Measurements from ENCODE around the gene PROX2.

Gene PROX2

DNA sequence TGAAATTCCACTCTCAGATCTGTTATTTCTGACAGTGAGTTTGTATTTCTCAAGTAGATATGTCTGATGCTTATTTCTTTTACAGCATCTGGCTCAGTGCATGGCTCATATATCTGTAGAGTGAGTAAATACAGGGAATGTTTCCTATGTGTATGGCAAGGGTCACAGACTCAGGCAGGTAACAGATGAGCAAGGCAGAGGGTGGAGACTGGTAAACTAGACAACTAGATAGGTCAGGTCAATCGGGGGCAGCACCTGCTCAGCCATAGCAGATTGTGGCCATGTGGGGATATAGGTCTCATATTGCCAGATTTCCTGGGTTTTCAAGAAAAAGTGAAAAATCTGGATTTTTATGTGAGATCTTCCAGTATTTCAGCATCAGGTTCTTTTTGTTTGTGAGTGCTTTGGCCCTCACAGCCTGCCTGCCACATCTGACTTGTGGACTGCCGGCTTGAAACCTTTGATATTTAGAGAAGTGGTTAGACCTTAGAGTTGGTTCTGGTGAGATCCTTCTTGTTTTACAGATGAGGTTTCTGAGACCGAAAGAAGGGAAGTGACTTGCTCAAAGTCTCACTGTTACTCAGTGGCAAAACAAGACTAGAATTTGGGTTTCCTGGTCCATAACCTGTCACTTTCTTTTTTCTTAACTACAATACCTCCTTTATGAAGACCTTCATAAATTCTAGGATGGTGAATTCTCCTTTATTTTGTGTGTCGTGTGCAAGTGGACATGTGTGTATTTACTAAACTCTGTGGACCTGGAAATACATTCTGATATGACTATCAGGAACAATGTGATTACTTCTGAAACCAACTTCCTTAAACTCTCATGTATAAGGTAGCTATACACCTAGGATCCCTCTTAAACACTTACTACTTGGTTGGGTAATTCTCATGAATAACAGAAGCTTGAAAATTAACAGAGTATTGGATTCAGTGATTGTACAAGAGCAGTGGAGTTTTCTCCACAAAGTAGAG lies 34.4 kb downstream of the PROX2 start:
- no peak for DNase-seq

DNA sequence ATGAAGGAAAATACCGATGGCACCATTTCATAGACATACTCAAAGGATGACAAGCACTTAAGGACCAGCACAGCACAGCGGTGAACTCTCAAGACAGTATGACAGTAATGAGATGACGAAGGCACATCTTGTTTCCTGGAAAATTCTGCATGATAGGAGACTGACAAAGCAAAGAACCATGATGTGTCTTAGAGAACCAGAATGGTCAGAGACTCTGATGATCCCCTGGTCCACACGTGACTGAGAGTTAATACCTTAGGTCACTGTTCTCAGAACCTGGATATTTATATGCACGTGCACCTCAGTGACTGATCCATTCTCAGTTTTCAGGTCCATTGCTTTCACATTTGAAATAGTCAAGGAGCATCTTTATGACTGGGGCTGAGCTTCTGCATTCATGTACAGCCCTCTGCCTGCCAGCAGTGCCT lies 35.3 kb downstream of the PROX2 start:
- no peak for DNase-seq

DNA sequence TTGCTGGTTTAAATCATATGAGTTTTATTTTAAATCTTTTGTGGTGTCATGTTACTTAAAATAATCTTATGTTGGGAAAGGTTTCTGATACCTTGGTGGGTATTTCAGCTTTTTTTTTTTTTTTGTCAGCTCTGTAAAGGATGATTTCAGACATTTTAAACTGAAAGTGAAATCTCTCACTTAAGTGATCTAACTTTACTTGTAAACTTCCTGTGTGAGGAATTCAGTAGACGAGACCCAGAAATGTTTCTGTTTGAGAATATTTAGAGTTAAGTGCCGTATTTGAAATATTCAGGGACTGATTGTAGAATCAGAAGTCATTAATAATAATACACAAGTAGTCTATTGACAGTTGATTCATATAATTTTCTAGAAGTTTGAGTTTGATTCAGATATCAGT lies 37.8 kb downstream of the PROX2 start:
- no peak for DNase-seq

DNA sequence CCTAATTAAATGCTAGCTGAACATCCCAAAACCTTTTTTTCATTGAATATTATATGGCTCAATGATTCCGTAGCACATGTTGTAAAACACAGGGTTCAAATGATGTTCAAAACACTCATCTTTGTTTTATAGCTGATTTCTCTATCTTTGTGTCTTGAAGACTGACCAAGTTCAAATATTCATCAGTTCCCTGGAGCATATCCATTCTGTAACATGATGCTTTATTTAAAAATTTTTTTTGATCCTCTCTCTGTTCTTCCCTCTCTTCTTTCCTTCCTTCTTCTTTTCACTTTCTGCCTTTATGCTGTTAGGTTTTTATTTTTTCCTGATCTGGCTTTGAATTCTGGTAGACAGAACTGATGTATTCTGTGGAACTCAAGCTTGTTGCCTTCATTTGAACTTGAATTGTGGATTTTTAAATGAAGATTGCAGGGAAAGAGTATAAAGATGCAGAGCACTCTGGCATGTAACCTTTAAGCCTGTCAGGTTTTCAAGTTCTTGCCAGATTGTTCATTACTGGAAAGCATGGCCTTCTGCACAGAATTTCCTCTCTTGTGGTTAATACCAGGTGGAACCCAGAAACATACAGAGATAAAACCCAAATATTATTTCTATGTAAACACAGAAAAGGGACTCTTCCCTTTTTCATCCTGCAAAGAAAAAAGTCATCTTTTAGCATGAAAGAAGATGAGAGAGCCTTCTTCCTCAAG lies 39.5 kb downstream of the PROX2 start:
- DNase-seq: no peak

DNA sequence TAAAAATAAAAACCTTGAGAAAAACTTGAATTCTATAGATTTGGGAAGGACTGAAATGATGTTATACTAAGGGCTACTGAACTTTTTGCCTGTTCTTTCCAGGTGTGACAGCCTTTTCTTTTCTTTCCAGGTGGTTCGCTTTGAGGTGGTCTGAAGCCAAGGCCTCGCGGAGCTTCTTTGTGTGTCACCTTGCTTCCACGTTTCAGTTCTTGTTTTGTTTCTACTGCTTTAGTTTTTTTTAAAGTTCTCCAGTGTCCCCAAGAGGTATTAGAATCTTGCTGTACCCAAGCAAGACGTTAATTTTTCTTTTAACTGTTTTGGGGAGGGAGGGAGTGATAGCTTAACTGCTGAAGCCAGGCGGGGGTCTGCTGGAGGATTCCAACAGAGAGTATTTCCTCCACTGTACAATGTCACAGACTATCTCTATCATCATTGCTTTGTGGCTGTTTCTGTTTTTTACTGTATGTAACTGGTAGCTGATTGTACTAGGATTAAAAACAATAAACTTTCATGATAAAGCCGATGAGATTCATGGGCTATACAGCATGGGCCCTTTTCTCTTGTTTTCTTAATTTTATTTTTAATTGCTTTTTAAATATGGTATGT lies 40.2 kb downstream of the PROX2 start:
- DNase-seq: no peak

DNA sequence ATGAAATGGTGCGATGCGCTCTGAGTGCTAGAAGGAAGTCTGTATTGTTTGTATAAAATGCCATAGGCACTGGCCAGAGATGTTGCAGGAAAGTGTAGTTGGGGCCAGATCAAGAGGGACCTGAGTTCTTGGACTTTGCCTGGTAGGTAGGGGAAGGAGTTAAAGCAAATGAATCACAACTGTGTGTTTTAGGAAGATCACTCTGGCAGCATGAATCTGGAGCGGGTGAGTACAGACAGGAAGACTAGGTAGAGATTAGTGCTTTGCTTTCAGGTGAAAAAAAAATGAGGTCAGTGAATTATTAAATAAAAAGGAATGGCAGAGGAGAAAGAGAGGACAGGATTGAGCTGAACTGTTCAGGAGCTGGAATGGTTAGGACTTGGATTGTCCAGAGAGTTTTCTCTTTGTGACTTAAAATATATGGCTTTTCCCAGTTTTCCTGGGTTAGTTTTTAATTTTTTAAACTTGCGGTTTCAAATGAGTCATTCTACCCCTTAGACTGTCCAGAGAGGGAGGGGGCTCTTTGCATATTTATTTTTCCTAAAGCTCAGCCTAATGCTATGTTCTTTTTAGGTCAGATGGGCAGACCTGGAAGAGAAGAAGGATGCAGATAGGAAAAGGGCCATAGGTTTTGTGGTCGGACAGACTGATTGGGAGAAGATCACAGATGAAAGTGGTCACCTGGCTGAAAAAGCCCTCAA lies 41.1 kb downstream of the PROX2 start:
- peak; percentile 36 for DNase-seq

DNA sequence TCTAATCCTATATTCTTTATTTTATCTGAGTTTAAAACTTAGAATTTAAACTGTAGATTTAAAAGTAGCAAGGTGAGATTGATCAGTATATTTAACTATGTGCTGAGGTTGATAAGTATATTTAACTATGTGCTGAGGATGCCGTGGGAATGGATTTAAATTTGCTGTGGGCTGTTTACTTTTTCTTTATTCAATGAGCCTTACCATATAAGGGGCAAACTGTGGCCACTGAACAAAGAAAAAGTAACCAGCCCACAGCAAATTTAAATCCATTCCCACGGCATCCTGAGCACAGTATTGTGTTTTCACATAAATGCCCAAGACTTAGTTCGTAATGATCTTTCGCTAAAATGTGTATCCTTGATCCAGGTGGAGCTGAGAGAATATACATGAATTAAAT lies 43.1 kb downstream of the PROX2 start:
- no peak for DNase-seq

DNA sequence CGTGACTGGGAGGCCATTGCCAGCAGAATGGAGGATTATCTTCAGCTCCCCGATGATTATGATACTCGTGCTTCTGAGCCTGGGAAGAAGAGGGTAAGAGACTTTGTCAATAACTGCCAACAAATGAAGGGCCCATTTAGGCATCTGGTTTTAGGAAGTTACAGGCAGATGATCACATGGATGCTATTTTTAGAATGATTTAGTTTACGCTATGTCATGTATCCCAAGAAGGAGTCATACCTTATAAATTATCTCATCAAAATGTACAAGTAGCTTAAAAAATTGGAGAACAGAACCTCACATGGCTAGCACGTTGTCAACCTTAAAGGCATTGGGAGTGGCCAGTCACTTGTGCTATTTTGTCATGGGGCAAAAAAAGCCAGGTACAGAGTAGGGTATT lies 46.7 kb downstream of the PROX2 start:
- DNase-seq: no peak

DNA sequence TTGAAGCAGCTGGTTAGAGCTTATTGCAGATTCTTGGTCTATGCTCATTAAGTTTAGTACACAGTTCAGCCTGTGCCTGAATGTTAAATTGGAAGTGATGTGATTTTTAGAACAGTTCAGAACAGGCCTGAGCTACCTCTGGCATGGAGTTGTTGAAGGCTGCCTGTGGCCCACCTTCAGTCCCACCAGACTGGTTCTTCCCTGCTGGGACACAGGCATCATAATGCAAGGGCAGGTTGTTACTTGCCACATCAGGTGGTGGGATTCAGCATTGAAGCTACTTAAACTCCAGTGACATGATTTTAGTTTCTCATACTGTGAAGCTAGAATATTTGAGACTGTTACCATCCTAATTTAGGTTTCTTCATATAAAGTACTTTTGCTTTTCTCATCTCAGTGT lies 49.4 kb downstream of the PROX2 start:
- no peak for DNase-seq

Data from fibroblast of skin of back (primary cell).